HG02840 (cell line): Measurements from ENCODE around the gene SLC37A2.

Source experiments
- ATAC-seq: cut with Tn5 transposase; IDR thresholded peaks from one replicate; pipeline ENCODE4 v1.9.1; 2021; ENCODE audit warnings: mild to moderate bottlenecking, moderate library complexity, moderate number of reproducible peaks; ENCODE audit not compliant: unreplicated experiment, low FRiP score

SLC37A2 gene

DNA sequence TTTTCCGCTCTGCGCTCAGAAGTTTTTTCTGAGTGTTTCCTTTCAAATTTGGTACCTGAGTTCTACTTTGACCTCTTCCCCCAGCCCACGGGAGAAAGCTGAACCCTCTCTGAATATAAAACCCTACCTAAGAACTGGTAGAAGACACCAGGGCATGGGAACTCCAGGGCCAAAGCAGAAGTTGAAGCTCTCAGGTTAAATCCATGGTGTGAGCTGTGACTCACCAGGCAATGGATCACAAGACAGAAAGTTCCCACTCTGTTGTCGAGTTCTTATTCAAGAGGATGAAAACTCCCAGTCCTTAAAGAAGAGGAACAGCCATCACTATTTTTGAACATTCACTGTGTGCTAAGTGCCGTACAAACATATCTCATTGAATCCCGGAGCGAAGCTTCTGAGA lies 39.4 kb downstream of the SLC37A2 start:
- ATAC-seq = no peak

- no peak for ATAC-seq
Observed at GRCh38 chr11:125105926-125106325, 42.8 kb downstream of the SLC37A2 start.

DNA sequence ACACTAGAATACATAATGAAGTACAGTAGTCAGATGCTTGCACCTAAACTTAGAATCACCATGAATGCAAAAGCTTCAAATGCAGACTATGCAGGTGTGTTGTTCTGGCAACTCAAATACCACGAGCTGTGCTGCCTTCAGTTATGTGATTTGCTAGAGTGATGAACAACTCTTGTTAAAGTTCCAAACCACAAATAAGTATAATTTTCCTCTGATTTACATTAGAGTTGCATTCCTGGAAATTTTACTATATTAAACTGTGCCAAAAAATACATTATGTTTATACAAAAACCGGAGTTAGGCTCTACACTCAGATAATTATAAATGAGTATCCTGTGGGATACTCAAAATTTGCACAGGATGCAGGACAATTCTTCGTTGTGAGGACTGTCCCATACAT lies 45.4 kb downstream of the SLC37A2 start:
- no peak for ATAC-seq

DNA sequence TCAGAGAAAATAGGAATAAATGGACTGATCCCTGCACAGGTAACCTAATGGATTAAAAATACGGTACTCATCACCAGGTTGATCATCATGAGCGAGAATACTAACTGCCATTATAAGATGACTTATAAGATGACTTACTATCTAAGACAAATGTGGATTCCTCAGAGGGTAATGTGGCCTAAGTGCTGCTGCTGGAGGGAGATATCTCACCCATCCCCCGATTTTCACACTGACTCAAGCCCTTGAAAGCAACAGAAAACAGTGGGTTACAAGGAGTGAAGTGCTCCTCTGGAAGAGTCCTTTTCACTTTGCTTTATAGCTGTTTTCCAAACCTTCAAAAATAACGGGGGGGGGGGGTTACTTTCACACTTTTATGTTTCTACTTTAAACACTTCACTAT lies 47.4 kb downstream of the SLC37A2 start:
- no peak for ATAC-seq

- ATAC-seq = no peak
Observed at GRCh38 chr11:125111001-125111342, 47.9 kb downstream of the SLC37A2 start.

DNA sequence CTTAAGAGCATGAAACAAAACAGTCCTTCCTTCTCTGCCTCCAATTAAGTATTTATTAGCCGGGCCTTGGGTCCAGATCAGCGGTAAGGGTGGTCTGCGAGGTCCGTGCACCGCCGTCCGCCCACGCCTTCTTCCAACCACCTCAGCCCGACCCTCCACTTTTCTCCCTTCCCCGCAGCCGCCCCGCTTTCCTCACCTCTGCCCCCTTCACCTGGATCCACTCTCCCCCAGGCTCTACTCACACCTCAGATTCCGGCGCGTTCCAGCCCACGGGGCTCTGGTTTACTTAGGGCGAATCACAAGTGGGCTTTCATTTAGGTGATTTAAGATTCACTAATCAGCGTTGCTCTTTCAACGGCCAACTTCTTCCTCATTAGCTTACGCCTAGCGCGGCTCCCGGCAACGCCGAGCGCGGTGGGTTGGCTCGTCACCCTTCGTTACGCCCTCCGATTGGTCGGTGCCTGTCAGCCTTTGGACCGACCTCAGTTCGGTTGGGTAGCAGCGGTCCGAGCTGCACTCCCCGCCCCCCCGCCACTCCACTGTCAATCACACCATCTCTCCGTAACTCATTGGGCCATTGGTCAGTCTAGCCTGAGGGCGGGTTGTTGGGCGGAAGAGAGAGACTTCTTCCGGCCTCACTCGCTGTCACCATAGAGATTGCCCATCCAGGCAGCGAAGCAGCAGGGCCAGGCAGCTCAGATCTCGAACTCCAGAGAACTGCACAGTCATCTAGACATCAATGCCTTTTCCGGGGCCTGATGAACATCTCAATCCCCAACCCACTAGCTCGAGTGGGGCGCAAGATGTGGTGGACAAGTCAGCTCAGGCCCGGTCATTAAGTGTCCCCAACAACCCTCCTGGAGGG lies 48.5 kb downstream of the SLC37A2 start, which contains the start of gene TMEM218:
TSS of gene TMEM218 (minus strand) at position 284 of the 865 bp plus-strand sequence. CDS start 9,385 bp downstream, outside the sequence.
- peak; percentile 99 for ATAC-seq

GRCh38 chr11:125112208-125112604 lies 49.1 kb downstream of the SLC37A2 start:
- ATAC-seq = no peak

DNA sequence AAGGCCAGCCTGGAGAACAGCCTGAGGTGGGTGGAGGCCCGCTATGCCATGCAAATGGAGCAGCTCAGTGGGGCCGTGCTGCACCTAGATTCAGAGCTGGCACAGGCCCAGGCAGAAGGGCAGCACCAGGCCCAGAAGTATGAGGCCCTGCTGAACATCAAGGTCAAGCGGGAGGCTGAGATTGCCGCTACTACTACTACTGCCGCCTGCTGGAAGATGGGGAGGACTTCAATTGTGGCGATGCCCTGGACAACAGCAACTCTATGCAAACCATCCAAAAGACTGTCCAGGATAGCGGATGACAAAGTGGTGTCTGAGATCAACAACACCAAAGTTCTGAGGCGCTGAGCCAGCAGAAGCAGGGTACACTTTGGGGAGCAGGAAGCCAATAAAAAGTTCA lies 51.4 kb downstream of the SLC37A2 start:
- ATAC-seq = no peak

DNA sequence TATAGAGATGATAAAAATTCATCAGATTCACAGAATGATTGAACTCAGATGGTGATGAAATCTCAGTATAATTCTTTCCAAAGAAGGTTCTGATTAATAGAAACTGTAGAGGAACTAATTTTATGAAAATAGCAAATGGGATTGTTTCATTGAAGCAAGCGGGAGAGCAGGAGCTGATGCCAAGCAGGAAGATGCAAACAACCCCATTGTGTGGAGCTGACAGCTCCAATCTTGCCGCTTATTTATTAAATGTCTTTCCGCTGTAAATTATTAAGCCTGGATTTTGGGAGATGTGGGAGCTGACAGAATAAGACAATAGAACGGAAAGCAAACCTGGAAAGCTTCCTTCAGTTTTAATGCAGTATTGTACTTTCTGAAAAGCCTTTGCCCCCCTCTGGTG lies 54.3 kb downstream of the SLC37A2 start:
- ATAC-seq = no peak

DNA sequence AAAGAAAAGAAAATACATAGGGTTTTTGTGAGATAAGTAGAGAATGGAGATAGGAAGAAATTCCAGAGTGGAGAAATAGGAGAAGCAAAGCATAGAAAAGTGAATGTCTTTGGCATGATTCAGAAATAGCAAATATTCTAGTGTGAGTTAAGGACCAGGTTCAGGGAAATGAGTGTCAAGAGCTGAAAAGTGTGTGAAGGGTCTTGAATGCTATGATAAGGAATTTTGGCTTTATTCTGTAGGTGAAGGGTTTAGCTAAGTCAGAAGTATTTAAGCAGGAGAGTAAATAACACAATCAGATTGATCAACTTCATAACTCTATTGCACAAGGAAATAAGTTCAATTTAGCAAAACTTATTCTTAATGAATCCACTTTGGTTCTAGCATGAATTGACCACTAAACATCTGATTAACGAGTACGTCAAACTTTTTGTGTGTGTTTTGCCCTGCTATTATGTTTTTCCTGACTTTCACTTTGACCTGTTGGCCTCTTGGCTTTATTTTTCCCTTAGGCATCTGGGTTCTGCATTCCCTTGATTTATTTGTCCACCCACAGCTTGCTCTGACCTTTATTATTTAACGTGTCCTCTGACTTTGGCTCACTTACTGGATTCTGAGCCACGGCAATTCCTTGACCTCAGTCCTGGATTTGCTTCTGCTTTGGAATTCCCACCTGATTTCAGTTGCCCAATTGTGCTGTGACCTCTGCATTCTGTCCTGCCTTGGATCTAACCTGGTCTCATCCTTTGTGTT lies 60.3 kb downstream of the SLC37A2 start:
- no peak for ATAC-seq

DNA sequence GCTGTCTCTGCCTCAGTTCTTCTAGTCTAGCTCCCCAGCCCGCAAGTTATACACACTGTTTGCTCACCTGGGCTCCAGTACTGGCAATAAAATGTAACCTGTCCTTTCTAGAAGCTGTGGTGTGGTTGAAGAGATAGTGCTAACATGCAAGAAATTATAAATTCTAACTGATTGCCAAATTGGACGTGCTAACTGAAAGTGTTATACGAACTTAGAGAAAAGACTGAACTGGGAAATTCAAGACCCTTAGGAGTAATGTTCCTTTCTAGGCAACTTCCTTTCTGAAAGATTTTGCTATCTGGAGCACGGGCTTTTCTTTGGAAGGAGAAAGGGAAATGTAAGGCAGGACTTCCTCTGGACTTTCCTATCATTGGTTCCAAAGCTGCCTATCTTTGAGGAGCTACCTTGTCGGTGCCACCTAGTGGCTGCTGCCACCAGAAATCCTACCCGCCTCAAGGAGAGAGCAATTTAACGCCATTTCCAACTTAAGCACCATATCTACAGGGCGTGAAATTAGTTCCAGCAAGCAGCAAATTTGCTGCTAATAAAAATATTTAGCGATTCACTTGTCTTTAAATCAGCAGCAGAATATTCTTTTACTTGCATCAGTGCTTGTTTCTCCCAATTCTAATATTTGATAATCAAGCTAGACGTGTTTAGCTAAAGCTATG lies 61.0 kb downstream of the SLC37A2 start:
- no peak for ATAC-seq

DNA sequence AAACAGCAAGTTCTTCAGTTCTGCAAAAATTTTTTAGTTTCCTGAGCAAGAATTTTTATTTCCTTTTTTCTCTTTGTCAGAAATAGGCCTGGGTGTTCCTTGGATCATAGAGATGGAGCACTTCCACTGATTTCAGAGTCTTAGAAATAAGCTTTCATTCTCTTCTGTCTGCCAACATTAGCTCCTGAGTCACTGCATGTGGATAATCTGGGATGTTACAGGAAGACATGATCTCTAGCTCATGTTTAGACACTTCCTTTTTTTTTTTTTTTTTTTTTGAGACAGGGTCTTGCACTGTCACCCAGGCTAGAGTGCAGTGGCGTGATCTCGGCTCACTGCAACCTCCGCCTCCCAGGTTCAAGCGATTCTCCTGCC lies 61.5 kb downstream of the SLC37A2 start:
- no peak for ATAC-seq

DNA sequence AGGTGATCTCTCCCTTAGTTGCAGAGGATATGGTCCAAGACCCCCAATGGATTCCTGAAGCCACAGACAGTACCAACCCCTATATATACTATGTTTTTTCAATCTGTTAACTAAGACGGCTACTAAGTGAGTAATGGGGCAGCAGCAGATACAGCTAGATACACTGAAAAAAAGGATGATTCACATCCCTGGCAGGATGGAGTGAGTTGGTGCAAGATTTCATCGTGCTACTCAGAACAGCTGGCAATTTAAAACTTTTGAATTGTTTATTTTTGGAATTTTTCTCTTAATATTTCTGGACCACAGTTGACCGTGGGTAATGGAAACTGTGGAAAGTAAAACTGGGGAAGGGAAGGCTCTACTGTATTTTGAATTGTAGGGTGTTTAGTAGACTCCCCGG lies 65.3 kb downstream of the SLC37A2 start:
- ATAC-seq = no peak

- no peak for ATAC-seq
Observed at GRCh38 chr11:125129316-125129993, 66.3 kb downstream of the SLC37A2 start.

DNA sequence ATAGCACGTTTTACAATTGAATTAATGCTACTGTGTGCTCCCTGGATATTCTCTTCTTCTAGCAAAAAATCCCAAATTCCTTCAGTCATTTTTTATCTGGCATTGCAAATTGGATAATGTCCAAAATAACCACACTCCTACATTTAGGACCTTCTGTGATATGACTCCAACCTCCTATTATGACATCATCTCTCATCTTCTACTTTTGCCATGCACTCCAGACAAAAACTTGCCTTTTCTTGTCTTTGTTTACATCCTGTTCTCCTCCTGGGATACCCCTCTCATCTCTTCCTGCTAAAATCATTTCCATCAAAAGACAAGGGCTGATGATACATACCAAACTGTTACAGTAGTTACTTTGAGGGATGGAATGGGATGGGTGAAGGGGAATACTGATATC lies 69.0 kb downstream of the SLC37A2 start:
- no peak for ATAC-seq

GRCh38 chr11:125132596-125132995 lies 69.5 kb downstream of the SLC37A2 start:
- no peak for ATAC-seq

GRCh38 chr11:125136001-125136400 lies 72.9 kb downstream of the SLC37A2 start:
- no peak for ATAC-seq

DNA sequence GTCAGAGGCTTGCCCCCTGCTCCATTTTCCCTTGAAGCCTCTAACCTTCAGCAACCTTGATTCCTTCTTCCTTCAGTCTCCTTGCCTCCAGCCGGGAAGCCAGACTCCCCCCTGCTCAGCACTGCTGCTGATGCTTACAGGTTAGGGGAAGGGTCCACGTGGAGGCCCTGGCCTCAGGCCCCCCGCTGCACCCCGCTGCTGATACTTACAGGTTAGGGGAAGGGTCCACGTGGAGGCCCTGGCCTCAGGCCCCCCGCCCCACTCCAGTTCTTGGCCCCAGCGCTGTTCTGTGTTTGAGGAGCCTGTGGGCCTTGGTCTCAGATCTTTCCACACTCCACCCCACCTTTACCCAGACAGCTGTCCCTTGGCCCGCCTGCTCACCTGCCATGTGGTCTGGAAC lies 75.9 kb downstream of the SLC37A2 start:
- no peak for ATAC-seq

- no peak for ATAC-seq
Observed at GRCh38 chr11:125139778-125140177, 76.7 kb downstream of the SLC37A2 start.
